Stimulated activated CD4-positive, alpha-beta T cell treated with anti-CD3 and anti-CD28 coated beads, Interleukin-2, amount 100 ng/mL, for 24 hours (primary cell): Measurements from ENCODE around the gene TFPT.

Source experiments
- DNase-seq, 2 donors: peaks; one replicate each; pipeline ENCODE4 v3.0.0-alpha.2; 2020

Gene TFPT

DNA sequence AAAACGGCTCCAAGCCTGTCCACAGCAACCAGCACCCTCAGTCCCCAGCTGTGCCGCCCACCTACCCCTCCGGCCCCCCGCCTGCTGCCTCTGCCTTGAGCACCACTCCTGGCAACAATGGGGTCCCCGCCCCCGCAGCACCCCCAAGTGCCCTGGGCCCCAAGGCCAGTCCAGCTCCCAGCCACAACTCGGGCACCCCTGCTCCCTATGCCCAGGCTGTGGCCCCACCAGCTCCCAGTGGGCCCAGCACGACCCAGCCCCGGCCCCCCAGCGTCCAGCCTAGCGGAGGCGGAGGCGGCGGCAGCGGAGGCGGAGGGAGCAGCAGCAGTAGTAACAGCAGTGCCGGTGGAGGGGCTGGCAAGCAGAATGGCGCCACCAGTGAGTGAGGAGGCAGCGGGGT, 32.7 kb upstream of the TFPT start:
- DNase-seq = no peak

DNA sequence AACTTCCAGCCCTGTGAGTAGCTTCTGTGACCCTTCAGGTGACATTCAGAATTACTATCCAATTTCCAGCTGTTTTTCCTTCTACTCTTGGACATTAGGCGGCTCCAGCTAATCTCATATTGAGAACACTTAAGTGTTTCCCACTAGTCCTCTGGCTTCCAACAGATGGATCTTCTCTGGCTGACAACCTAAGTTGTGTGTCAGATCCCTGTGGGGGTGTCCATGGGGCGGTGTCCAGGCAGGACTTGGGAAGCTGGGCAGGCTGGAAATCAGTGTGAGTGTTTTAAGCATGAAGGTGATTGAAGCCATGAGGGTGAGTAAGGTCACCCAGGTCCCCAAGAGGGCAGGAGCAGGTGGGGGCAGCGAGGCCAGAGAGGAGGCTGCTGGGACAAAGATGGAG, 32.2 kb upstream of the TFPT start:
- no peak for DNase-seq

DNA sequence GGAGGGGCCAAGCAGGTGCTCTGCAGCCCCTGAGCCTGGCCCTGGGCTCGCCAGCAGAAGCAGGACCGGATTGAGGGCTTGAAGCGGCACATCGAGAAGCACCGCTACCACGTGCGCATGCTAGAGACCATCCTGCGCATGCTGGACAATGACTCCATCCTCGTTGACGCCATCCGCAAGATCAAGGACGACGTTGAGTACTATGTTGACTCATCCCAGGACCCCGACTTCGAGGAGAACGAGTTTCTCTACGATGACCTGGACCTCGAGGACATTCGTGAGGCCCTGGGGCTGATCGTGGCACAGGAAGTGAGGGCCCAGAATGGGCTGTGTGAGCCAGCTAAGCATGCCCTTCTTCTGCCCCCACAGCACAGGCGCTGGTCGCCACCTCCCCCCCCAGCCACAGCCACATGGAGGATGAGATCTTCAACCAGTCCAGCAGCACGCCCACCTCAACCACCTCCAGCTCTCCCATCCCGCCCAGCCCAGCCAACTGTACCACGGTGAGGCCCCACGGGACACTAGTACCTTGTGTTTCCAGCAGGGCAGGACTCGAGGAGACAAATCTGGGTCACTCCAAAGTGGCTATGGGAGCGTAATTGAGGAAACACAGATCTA, 30.2 kb upstream of the TFPT start:
- DNase-seq = no peak

DNA sequence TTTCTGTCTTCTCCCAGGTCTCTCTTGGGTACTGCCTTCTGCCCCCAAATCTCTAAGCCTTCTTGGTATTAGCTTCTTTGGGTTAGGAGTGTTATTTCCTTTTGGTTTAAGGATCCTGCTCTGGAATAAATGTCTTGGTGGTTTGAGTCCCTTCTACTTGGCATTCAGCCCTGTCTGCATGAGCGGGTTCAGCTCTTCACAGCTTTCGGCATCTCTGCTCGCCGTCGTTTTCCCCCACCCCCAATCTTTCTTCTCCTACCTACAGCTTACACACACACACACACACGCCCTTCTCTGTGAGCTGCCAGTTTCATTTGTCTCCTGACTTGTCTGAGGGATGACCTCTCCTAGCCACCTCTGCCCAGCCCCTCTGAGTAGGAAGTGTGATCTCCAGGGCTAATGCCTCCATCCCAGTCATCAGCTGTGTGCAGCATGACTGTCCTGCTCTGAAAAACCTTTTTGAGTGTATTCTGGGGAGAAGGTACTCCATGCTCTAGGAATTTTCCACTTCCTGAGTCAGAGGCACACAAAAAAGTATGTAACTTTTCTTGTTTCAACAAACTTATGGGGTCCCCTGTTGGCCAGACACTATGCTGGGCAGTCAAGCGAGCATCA, 26.8 kb upstream of the TFPT start:
- DNase-seq = no peak

DNA sequence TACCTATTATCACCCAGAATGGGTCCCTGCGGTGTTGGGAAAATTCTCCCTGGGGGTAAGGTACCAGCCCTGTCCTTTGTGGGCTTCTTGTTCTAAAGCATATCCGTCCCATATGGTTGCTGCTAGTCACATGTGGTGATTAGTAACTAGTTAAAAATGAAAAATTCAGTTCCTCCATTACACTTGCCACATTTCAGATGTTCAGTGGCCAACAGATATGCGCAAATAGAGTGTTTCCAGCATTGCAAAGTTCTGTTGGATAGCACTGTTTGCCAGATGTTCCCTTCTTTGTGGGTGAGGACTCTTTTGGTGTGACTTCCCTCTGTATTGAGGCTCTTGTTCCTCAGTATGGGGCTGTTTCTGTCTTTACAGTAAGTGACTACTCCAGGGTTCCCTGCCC, 25.9 kb upstream of the TFPT start:
- DNase-seq = no peak

DNA sequence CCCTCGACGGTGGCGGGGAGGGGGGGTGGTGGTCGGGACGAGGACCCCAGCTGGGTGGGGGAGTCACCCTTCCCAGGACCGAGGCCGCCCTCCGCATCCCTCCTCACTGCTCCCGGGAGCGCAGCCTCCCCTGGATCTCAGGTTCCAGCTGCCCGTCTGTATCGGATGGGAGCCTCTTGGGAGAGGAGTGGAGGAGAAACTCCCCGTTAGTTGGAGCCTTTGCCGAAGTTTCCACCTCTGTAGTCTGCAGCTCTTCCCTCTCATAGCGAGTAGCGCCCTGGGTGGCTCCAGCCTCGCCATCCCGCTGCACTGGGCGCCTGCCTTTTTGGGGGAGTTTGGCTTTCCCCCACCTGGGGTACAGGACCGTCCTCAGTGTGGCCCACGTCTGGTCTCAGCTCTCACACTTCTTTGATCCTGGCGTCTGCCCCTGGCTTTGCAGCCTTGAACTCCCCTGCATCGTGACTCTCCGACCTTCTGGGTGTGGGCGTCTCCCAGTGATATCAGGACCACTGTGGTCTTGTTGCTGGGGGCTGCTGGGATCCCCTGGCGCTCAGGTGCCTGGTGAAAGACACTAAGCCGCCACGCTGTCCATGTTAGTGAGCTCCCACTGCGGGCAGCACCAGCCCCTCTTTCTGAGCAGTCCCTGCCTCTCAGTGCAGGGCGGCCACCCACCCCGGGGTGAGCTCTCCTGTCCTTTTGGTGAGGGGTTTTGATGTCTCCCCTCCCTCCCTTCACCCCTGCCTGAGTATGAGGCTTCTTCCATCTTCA, 23.2 kb upstream of the TFPT start:
- peak; percentile 29 to 40 for DNase-seq

DNA sequence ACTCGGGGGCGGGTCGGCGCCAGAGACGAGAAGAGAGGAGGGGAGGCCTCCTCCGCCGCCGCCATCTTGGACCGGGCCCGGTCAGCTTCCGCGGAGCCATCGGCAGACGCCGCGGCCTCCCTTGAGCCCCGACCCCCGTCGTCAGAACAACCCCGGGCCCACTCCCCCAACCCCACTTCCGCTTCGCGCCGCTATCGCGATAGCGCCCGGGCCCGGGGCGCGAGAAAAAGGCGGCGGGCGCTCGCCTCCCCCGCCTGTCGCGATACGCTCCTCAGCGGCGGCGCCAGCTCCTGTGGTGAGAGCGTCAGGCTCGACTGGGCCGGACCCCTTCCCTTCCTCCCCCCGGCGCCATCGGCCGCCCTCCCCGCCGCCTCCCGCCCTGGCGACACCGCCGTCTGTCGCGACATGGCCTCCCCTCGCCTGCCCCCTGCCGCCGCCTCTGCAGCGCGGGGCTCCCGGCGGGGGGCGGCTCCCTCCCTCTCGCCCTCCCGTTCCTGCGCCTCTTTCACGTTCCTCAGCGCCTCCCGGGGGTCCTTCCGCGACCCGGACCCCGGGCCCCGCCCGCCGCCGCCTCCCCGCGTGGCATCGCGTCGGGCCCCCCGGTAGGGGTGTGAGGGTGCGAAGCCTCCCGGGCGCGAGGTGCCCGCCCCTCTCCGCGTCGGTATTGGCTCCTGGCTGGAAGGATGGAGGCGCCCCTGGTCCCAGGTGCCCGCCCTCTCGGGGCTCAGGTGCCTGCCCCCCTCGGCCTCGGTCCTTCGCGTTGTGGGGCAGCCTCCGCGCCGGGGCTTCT, 22.4 kb upstream of the TFPT start, which contains the start of gene CNOT3:
CNOT3 (plus strand) TSS at position 64 of the 790 bp plus-strand sequence. CDS start 5,217 bp downstream, outside the sequence.
- DNase-seq = peak; percentile 35 to 43

DNA sequence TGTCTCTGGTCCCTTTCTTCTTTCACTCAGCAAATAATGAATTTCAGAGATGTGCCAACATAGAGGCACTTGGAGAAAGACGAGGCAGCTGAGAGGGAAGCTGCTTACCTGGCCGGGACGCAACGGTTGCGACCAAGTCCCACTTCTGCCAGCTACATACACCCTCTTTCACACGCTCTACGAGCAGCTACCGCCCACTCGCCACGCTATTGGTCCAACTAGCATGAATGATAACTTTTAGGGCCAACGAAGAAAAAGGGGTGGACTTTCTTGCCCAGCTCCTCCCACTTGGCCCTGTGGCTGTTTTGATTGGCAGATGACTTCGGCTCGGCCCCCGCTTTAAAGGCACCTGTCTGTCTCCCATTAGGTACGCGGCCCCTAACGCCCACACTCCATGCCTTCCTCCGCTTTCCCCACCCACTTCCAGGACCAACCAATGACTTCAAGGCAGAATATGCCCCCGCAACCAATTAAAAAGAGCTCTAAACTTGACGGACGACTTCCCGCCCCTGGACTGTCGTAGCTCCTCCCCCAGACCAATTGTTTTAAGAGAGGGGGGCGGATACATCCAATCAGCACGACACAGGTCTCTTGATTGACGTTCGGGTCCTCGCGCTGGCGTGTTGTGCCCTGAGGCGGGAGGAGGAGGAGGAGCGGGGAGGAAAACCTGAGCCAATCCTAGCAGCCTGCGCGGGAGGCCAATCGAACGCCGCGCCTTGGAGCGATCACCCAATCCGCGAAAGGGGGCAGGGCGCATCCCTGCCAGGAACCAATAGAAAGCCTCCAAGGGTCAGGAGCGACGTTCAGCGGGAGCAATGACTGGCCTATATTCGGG, 21.6 kb upstream of the TFPT start:
- peak; percentile 98 for DNase-seq

DNA sequence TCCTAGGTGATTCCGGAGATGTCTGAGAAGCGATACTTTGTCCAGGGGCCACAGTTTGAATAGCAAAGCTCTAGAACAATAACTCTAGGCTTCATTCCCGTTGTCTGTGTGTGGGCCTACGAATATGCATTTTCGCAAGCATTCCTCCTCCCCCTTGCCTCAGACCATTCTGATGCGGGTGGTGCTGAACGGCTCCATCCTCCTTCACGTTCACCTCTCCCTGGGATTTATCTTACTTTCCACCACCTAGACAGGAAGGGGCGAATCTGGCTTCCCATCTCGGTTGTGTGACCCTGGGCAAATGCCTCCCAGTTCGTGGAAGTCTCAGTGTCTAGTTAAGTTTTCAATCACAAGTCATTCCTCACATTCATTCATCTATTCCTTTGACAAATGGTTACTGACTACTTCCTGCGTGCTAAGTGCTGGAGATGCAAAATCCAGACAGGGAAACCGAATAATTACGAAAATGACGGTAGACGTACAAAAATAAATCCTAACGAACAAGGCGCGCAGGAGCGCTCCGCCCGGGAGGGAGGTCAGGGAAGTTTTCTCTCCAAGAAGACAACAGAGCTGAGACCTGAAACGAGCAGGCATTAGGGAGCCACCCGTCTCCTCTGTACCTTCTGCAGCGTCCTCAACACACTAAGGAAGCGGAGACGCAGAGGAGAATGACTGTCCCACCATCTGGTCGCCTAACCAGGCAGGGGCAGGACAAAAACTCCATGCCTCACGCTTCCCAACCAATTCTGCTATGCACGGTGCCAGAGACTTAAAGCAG, 20.8 kb upstream of the TFPT start:
- DNase-seq = no peak

DNA sequence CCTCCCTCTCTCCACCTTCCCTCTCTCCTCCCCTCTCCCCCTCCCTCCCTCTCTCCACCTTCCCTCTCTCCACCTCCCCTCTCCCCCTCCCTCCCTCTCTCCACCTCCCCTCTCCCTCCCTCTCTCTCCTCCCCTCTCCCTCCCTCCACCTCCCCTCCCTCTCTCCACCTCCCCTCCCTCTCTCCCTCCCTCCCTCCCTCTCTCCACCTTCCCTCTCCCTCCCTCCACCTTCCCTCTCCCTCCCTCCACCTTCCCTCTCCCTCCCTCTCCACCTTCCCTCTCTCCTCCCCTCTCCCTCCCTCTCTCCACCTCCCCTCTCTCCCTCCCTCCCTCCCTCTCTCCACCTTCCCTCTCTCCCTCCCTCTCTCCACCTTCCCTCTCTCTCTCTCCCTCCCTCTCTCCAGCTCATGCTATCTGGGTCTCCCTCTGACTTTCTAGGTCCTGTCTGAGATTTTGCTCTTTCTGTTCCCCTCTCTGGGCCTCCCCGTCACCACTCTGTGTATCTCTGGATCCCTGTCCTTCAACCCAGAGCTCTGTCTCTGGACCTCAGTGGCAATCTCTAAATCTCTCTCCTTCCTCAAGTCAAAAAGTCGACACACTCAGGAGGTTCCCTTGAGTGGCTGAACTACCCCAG, 18.6 kb upstream of the TFPT start:
- no peak for DNase-seq

DNA sequence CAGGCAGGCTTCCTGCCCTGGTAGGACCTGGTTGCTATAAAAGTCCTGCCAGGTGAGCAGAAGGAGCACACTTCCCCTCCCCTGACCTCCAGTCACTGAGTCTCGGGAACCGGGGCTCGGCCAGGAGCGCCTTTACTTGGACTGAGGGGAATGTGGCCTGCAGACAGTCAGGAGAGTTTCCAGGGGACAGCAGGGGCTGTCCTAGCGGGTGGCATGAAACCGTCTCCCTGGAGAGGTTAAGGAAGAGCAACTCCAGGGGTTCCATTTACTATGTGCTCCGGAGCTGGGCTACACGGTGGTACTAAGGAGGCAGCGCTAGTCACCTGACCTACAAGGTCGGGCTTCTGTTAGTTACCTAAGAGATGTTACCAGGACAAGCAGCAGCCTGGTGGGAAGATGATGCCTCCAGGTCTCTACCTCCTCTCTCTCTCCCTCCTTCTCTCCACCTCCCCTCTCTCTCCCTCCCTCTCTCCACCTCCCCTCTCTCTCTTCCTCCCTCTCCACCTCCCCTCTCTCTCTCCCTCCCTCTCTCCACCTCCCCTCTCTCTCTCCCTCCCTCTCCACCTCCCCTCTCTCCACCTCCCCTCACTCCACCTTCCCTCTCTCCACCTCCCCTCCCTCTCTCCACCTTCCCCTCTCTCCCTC, 18.0 kb upstream of the TFPT start:
- DNase-seq = no peak

DNA sequence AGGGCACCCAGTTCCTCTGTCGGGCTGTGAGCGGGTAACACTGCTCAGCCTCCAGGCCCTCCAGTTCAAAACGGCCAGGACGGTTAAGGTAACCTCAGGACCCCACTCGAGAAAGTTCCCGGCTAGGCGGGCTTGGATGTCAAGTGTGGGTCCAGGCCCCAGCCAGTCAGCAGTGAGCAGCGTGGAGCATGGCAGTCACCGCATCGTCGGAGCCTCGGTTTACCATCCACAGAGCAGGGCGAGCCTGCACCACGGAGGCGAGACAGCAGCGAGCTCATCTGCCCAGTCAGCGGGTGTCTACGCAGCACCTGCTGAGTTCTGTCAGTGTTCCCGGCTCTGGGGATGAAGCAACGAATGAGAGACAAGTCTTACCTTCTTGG, 14.2 kb upstream of the TFPT start:
- no peak for DNase-seq

DNA sequence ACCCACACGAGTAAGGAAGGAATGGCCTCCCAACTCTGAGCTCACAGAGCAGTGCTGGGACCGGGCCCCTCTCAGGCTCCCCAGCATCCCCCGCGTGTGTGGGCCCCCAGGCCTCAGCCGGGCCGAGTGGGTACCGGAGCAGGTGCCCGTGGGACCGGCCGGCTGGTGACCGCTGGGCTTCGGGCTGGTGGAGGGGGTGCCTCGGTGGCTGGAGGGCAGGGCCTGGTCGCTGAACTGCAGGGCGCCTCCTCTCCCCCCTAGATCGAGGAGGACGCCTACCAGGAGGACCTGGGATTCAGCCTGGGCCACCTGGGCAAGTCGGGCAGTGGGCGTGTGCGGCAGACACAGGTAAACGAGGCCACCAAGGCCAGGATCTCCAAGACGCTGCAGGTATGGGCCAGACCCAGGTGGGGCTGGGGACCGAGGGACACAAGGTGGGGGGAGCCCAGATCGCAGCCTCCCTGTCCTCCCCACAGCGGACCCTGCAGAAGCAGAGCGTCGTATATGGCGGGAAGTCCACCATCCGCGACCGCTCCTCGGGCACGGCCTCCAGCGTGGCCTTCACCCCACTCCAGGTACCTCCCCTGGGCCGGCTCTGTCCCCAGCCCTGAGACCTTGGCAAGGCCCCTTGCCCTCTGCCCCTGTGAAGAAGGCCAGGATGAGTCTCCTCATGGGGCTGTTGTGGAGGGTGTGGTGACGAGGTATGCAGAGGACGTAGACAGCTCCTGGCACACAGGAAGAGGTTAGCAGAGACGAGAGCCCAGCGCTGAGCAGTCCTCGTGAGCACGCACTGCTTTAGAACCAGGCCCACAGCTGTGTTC, 13.5 kb upstream of the TFPT start:
- DNase-seq = no peak

DNA sequence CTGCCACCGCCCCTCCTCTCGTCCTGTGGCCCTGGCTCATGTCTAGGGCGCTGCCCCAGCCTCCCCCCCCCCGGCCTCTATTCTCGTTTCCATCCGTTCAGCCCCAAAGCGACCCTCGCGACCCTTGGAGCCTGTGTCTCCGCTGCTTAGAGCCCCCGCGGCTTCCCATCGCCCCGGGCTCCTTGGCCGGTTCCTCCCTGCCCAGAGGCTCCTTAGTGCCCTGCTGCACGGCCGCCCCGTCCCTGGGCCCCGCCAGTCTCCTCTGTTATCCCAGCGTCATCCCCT, 12.9 kb upstream of the TFPT start:
- no peak for DNase-seq

DNA sequence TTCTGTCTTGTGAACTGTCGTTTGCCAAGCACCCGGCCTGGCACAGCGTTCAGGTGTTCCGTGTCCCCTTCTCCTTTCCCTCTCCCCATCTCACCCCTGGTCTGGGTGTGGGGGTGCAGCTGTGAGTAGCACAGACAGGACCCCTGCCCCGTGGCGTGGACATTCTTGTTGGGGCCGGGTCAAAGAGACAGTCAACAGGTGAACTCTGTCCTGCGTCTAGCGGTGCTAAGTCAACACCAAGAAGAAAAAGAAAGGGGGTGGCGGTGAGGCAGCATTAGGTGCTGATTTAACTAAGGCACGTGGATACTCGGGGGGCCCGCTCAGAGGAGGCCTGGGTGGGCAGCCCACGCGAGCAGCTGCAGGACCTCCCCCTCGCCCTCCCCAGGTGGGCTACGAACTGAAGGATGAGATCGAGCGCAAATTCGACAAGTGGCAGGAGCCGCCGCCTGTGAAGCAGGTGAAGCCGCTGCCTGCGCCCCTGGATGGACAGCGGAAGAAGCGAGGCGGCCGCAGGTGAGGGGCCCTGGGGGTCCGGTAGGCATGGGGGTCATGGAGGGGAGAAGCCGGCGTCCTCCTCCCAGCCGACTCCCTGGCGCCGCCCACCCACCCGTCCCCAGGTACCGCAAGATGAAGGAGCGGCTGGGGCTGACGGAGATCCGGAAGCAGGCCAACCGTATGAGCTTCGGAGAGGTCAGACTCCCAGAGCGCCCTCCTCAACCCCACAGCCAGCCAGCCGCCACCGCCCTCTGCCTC, 12.4 kb upstream of the TFPT start:
- DNase-seq = no peak

DNA sequence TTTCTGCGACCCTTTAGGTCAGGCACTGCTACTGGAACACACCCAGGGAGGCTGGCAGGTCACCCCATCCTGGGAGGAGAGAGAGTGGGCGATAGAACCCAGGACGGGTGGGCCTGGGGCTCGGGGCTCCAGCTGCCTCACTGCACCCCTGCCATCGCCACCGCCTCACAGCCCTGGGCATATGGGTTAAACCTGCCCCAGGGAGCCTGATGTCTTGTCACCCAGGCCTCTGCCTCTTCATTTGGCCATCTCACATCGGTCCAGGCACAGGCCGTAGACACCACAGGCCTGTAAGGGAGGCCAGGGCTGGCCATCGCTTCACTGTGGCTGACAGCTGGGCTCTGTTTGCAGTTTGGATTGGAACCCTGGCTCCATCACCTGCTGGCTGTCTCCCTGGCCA, 10.3 kb upstream of the TFPT start:
- DNase-seq = no peak

DNA sequence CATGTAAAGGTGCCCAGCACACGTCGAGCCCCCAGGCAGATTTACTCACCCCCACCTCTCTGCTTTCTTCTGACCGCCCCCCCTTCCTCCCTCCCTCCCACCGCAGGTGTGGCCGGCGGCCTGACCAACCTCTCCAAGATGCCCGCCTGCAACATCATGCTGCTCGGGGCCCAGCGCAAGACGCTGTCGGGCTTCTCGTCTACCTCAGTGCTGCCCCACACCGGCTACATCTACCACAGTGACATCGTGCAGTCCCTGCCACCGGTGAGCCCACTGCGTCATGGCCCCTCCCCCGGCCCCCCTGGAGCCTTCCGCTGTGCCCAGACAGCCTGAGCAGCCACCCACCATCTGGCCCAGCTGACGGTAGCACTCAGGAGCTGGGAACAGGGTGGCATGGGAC, 8.9 kb upstream of the TFPT start:
- no peak for DNase-seq

DNA sequence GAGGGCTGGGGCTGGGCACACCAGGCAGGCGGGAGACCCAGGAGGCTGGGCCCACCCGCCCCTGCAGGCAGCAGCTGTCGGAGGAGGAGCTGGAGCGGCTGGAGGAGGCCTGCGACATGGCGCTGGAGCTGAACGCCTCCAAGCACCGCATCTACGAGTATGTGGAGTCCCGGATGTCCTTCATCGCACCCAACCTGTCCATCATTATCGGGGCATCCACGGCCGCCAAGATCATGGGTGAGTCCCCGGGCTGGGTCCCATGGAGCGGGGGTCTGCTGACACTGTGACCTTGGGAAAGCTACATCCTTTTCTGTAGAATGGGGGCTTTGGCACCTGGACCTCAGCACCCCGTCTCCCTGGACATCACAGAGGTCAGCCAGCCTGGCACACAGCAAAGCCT, 8.2 kb upstream of the TFPT start:
- no peak for DNase-seq

DNA sequence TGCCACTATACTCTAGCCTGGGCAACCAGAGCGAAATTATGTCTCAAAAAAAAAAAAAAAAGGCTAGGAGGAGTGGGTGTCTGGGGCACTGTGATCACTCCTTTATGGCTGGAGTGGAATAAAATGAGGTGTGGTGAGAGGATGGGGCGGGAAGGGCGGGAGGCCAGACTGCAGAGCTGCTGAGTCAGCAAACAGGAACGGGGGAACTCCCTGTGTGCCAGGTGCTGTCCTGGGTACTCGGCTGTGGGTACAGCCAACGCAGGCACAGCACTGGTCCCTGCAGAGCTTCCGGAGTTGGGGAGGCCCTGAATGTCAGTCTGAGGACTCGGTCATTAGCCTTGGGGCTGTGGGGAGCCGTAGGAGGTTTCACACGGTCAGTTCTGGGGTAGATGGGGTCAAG, 5.8 kb upstream of the TFPT start:
- DNase-seq = no peak
